GM18951 (cell line): ENCODE data around the gene SH3D19.

Experiments used
- POLR2A ChIP-seq: IDR thresholded peaks from 4 replicates; pipeline ENCODE4 v1.6.1; 2011; ENCODE audit warnings: mild to moderate bottlenecking; ENCODE audit not compliant: insufficient read length, insufficient read depth; ENCODE audit errors: extremely low read depth
- in situ Hi-C: fragments of 300-500 bp; cut with MboI; formaldehyde crosslinking; loops from one replicate; pipeline ENCODE4 v1.12.0; 2022; ENCODE audit warnings: low sequenced_read_pairs, mixed read lengths, inconsistent platforms; ENCODE audit not compliant: unreplicated experiment

SH3D19 gene

GRCh38 chr4:151325111-151325948, at the start of gene SH3D19:
Gene SH3D19, minus strand, starts transcription at chr4:151325605. Its CDS starts 253 bp downstream, at chr4:151325352.
- in situ Hi-C loops = no loop called here
- no peak for TF ChIP-seq POLR2A

GRCh38 chr4:151362404-151363164, 37.2 kb upstream of the SH3D19 start:
- no peak for TF ChIP-seq POLR2A
- in situ Hi-C loops = no loop called here

GRCh38 chr4:151361966-151362365, 36.6 kb upstream of the SH3D19 start:
- TF ChIP-seq POLR2A = no peak
- in situ Hi-C loops = no loop called here

GRCh38 chr4:151361126-151361525, 35.7 kb upstream of the SH3D19 start:
- no peak for TF ChIP-seq POLR2A
- in situ Hi-C loops = no loop called here

- TF ChIP-seq POLR2A = no peak
- in situ Hi-C loops = no loop called here
Measured at GRCh38 chr4:151359576-151359975, 34.2 kb upstream of the SH3D19 start.

- TF ChIP-seq POLR2A = no peak
- in situ Hi-C loops = no loop called here
Measured at GRCh38 chr4:151358266-151358665, 32.9 kb upstream of the SH3D19 start.

- in situ Hi-C loops = no loop called here
- TF ChIP-seq POLR2A = no peak
Measured at GRCh38 chr4:151356510-151356909, 31.1 kb upstream of the SH3D19 start.

GRCh38 chr4:151355155-151355554, 29.8 kb upstream of the SH3D19 start:
- in situ Hi-C loops = no loop called here
- TF ChIP-seq POLR2A = no peak

GRCh38 chr4:151347490-151348235, 22.3 kb upstream of the SH3D19 start:
- in situ Hi-C loops = no loop called here
- TF ChIP-seq POLR2A = no peak

GRCh38 chr4:151344948-151345347, 19.5 kb upstream of the SH3D19 start:
- no peak for TF ChIP-seq POLR2A
- in situ Hi-C loops = no loop called here

GRCh38 chr4:151340751-151341385, 15.5 kb upstream of the SH3D19 start:
- TF ChIP-seq POLR2A = no peak
- in situ Hi-C loops = no loop called here

GRCh38 chr4:151339467-151339866, 14.1 kb upstream of the SH3D19 start:
- in situ Hi-C loops = no loop called here
- TF ChIP-seq POLR2A = no peak
